ENCODE data around the gene ADRM1.

The ADRM1 gene

DNA sequence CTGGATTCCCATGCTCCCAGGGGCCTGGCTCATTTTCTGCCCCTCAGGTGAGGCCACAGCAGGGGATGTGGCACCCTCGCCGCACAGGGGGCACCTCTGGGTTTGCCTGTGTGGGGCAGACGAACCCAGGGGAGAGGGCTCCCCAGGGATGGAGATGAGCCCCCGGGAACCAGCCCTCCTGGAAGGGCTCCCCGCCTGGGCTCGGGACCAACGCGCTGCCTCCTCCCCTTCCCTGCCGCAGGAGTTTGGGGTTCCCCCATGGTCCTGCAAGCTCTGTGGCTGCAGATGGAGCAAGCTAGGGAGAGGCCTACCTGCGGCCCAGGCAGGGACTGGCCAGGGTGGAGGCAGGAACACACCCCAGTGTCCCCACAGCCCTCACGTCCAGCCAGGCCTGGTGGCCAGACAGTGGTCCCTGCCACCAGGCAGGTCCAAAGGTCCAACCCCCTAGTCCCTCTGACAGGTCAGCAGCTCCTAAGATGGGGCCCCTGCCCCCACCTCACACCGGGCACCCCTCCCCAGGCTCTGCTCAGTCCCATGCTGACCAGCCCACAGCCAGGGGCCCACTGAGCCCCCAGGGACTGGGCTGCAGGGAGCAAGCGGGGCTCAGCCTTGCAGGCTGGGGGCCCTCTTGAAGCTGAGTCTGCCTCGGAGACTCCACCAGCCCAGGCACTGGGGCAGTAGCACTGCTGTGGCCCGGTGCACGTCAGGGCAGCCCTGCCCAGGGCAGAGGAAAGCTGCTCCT is 50.7 kb downstream of the ADRM1 start:
- DNase-seq (ENCODE audit: extremely low read depth in 1 of 2, low read depth in 1 of 2): no peak

- DNase-seq (ENCODE audit: extremely low read depth in 1 of 2, low read depth in 1 of 2): no peak
Measured at GRCh38 chr20:62354031-62354808, 51.4 kb downstream of the ADRM1 start.

- DNase-seq (ENCODE audit: extremely low read depth in 1 of 2, low read depth in 1 of 2): no peak
Measured at GRCh38 chr20:62354811-62355341, 52.1 kb downstream of the ADRM1 start.

DNA sequence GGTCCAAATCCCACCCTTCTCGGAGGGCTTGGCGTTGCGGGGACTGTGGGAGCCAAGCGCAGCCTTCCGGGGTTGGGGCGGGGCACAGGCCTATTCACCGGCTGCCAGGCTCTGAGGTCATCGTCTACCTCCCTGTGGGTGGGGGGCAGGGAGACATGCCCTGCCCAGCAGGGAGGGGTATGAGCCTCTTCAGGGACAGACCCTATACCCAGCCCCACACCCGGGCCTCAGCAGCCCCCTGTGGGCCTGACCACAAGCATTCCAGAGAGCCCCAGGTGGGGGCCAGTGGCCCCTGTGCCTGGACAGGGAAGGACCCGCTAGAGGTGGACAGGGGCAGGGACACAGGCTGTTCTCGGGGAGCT is 52.7 kb downstream of the ADRM1 start:
- DNase-seq (ENCODE audit: extremely low read depth in 1 of 2, low read depth in 1 of 2): no peak

DNA sequence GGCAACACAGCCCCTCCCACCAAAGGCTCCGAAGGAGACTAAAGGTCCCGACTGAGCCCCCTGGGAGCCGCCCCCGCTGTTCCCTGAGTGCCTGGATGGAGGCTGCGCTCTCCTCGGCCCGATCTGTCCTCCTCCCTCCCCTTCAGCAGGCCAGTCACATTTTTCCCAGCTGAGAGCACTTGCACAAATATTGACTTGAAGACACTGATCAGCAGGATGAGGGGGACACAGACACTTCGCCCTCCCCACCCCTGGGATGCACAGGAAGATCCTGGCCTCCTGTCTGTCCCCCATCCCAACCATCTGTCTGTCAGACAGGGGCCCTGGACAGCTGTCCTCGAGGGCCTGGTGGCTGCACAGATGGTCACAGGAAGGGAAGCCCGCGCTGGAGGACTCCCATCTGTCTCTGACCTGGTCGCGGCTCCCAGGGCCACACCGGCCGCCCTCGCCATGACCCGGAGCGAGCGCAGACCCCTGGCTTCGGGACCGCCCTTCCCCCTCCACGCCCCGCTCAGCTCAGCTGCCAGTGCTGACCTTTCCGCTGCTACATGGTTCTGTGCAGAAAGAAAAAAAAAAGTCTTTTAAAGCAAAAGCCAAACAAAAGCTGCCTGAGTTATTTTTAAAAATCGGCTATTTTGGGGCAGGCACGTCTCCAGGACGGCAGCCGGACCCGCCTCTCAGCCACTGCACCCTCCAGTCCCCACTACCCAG is 53.2 kb downstream of the ADRM1 start:
- DNase-seq (ENCODE audit: extremely low read depth in 1 of 2, low read depth in 1 of 2): no peak

- DNase-seq (ENCODE audit: extremely low read depth in 1 of 2, low read depth in 1 of 2): no peak
Measured at GRCh38 chr20:62356589-62357186, 53.9 kb downstream of the ADRM1 start.

DNA sequence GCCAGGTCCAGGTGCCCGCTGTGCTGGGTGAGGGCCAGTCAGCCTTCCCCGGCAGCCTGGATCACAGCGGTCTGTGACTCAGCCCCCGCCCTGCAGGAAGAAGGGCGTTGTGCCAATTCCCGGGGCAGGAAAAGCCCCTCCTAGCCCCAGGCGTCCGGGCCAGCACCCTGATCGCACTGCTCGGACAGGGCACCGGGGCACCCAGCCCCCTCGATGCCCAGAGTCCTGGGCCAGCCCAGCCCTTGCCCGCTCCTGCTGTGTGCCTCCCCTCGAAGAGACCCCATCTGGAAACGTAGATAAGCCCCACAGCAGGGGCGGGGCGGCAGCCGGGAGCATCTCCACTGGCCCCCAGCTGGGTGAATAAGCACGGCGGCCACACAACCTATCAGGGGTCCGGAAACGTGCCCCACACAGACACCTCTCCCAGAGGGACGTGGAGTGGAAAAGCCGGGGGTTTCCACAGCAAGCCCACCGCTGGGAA is 54.4 kb downstream of the ADRM1 start:
- DNase-seq (ENCODE audit: extremely low read depth in 1 of 2, low read depth in 1 of 2): no peak

GRCh38 chr20:62357681-62358080 is 54.9 kb downstream of the ADRM1 start:
- no peak for DNase-seq (ENCODE audit: extremely low read depth in 1 of 2, low read depth in 1 of 2)
